HG03457 (cell line): ENCODE data around the gene JKAMP.

Source experiments
- ATAC-seq: cut with Tn5 transposase; IDR thresholded peaks from one replicate; pipeline ENCODE4 v1.9.1; 2021; ENCODE audit warnings: moderate number of reproducible peaks; ENCODE audit not compliant: unreplicated experiment

JKAMP gene

DNA sequence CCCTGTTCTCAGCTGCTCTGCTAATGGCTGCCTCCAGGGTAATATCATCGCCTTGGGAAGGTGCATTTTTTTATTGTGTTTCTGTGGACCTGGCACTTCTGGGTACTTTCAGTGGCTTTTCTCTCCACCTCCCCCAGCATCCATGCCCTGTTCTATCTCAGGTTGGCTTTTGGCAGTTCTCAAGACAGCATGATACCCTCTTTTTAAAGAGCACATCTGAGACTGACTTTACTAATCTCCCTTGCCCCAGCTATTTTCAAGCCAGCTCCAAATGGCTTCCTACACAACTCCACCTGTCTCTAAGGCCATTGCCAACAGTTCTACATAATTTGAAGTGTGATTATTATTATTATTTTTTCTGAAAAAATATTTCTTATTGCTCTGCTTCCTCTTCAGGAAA lies 53.2 kb downstream of the JKAMP start:
- ATAC-seq, result no peak

DNA sequence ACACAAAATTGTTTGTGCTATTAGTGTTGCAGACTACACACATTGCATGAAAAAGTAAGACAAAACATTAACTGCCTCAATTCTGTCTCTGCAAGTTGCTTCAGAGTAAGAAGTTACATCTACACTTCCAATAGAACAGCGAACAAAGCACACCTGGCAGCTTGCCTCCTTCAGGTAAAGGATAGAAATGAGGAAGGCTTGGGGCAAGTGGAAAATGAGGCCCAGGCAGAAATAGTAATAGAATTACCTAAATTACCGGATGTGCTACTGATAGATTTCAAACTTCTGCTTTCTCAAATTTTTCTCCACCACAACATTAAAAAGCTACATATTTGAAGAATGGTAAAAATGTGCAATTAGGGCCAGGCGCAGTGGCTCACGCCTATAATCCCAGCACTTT lies 54.6 kb downstream of the JKAMP start:
- no peak for ATAC-seq

DNA sequence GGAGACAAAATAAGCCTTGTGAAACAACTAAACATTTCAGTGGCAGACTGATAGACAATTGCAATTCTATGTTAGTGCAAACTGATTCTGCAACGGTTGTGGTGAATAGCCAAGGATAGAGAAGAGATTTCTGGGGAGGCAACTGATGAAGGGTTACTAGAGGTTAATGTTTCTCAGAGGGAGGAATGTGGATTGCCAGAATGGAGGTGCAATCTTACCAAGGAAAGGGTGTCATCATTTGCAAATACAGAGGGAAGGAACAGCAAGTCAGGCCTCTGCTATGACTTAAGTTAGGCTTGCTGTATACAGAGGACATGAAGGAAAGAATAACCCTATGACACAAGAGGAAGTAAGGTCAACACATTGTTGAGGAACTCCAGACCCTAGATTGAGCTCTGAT lies 56.5 kb downstream of the JKAMP start:
- no peak for ATAC-seq

DNA sequence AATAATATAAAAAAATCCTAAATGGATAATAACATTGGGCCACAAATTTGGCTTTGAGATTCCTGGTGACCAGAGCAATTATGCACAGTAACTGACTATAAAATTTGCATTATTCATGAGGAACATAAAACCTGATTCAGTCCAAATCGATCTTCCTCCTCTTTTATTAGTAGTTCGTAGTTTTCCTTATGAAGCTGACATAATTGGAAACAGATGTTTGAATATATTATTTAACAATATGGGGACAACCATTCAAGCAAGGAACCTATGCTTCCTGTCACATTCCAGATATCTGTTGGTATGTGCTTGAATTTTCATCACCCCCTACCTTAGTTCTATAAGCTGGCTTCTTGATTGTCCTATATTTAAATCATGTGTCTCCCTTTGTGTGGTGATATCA lies 57.4 kb downstream of the JKAMP start:
- ATAC-seq, result no peak

DNA sequence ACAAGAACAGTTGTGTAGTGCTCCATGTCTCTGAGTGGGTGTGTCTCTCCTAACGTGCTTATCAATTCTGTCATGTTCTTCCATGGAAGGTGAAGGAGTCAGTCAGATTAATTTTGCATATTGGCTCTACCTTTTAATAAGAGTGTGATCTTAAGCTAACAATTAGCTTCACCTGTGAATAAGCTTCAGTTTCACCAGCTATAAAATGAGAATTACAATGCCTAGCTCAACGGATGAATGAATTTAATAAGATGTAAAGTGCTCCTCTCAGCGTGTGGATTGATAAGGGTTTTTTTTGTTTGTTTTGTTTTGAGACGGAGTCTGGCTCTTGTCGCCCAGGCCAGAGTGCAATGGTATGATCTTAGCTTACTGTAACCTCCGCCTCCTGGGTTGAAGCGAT lies 59.6 kb downstream of the JKAMP start:
- no peak for ATAC-seq

DNA sequence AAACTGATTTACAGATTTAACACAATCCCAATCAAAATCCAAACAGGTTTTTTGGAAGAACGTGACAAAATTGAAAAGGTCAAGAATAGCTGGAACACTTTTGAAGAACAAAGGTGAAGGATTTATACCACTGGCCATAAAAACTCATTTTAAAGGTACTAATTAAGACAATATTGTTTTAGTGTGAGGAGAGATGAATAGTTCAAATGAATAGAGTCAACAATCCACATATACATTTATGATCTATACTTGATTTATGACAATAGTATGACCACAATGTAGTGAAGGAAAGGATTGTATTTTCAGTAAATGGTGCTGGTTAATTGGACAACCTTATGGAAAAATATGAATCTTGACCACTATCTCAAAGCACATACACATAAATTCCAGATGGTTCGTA lies 63.0 kb downstream of the JKAMP start:
- no peak for ATAC-seq
